IPS DF 19.7 (cell line): ENCODE measurements around the gene ZNF184.

ENCODE experiments used
- DNase-seq: peaks from one replicate; pipeline ENCODE4 v3.0.0-alpha.2; 2013; ENCODE audit warnings: low read depth, low spot score

The ZNF184 gene

GRCh38 chr6:27479319-27480182 is 6.6 kb upstream of the ZNF184 start:
- no peak for DNase-seq

GRCh38 chr6:27478706-27479318 is 5.9 kb upstream of the ZNF184 start:
- no peak for DNase-seq

DNA sequence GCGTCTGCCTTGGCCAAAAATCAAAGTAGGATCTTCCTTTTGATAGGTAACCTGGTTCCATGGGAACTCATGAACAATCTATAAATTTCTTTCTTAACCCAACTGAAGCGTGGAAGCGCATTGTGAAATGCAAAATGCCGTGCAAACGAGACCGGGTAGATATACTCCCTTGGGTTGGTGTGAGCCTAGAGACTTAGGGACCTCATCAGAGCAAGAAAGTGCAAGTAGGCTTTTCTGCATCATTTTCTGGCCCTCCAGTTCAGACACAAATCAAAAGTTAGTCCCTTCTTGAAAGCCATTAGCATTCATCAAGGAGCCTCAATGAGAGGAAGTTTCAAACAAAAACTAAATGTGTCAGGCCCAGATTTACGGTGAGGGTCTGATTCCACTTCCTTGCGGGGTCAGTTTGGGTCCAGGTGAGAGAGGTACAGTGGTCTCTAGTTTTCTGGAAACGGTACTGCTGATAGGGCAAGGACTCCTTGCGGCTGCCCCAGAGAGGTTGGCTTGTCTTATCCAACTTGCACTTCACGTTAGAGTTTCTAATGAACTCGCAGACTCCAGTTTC is 5.3 kb upstream of the ZNF184 start:
- no peak for DNase-seq

- no peak for DNase-seq
Measured at GRCh38 chr6:27477318-27478013, 4.6 kb upstream of the ZNF184 start.

GRCh38 chr6:27476090-27476489 is 3.2 kb upstream of the ZNF184 start:
- DNase-seq = no peak

GRCh38 chr6:27474672-27475071 is 1.8 kb upstream of the ZNF184 start:
- no peak for DNase-seq

- no peak for DNase-seq
Measured at GRCh38 chr6:27474172-27474465, 1.2 kb upstream of the ZNF184 start.

- DNase-seq = no peak
Measured at GRCh38 chr6:27472182-27472616, 706 bp downstream of the ZNF184 start.

- DNase-seq = no peak
Measured at GRCh38 chr6:27471365-27472115, 1.4 kb downstream of the ZNF184 start.

DNA sequence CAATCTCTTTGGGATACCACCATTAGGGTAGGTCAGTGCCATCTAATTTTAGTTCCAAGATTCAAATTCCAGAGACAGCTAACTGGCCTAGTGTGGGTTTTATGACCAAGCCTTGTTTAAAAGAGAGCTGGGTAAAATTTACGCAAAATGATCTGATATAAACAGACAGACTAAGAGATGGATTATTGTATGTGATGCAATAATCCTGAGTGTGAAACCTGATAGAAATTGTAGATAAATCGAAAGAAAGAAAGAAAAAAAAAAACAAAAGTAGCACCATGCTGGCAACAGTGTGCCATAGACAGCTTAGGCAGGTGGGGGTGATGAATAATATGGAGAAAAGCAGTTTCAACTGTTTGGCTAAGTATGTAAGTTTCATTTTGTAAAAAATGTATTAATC is 2.9 kb downstream of the ZNF184 start:
- no peak for DNase-seq

DNA sequence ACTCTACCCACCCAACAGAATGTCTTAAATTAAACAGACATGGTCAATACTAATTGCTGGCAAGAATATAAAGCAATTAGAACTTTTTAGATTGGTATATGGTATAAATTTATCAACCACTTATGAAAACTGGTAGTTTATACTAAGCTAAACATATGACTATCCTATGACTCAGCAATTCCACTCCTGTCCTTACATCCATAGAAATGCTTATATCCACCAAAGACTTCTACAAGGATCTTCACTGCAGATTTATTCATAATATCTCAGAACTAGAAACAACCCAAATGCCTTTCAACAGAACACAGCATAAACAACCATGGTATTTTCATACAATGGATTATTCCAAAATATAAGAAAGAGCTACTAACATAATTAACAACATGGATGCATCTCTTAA is 4.6 kb downstream of the ZNF184 start:
- no peak for DNase-seq

GRCh38 chr6:27452496-27452897 is 20.4 kb downstream of the ZNF184 start:
- no peak for DNase-seq

- DNase-seq = no peak
Measured at GRCh38 chr6:27451660-27452390, 21.1 kb downstream of the ZNF184 start.

DNA sequence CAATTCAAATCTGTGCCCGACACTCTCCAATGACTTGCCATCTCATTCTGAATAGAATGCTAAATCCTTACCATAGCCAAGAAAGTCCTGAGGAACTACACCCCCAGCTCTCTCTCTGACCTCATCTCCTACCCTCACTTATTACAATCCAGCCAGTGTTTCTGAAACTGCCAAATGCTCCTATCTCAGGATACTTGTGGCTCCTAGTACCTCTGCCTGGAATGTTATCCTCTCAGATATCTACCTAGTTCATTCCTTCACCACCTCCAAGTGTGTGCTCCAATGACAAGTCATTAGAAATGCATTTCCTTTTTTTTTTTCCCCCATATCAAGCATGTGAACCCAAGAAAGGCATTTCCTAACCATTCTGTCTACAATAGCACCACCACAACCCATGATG is 24.4 kb downstream of the ZNF184 start:
- DNase-seq = no peak

DNA sequence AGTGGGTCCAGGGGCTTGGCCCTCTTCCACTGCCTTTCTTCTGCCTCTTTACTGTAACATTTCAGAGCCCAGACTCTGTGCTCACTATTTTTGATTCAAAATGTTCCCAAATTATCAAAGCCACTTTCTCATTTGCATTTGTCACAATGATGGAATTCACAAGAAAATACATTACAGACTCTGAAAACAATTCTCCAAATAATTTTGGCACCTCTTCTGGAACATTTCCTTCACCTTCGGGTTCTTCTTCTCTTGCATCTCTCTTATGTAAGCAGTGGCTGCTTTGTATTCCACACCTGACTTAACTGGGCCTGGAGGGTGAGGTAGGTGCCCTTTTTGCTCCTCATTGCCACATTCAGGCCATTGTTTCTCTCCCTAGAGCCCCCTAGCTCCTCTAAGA is 30.0 kb downstream of the ZNF184 start:
- no peak for DNase-seq

DNA sequence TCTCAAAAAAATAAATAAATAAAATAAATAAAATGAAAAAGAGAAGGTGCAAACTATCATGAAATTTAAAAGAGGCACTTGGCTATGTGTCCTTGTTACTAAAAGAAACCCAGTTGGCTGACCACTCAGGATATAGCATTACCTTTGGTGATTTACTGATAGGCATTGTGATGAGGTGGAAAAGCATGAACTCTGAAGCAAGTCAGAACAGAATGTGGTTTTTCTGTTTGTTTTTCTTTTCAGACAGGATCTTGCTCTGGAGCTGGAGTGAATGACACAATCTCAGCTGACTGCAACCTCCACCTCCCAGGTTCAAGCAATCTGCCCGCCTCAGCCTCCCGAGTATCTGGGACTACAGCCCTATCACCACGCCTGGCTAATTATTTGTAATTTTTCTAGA is 31.9 kb downstream of the ZNF184 start:
- DNase-seq = no peak

GRCh38 chr6:27439371-27439770 is 33.5 kb downstream of the ZNF184 start:
- DNase-seq = no peak

- DNase-seq = no peak
Measured at GRCh38 chr6:27433714-27434113, 39.2 kb downstream of the ZNF184 start.

GRCh38 chr6:27428966-27429365 is 43.9 kb downstream of the ZNF184 start:
- no peak for DNase-seq

GRCh38 chr6:27428502-27428901 is 44.4 kb downstream of the ZNF184 start:
- no peak for DNase-seq

GRCh38 chr6:27426045-27426620 is 46.8 kb downstream of the ZNF184 start:
- DNase-seq = no peak
